Endothelial cell (in vitro differentiated cells): ENCODE data around the gene RPS17. TPM values are rescaled to one million over a fixed set of nuclear protein-coding genes. Genes with fewer than 3 reads are reported as not detected.
"Not testable (repeated sequence)": the region's sequence is repeated elsewhere in the genome, so short reads cannot be mapped to it uniquely, and the experiment has no call there.

Experiments
- DNase-seq: peaks from one replicate; pipeline ENCODE4 v3.0.0; 2021; ENCODE audit warnings: low spot score
- H3K27ac Mint-ChIP-seq: one replicate; pipeline ENCODE4 v1.8.0; 2021; ENCODE audit warnings: mixed read lengths, inconsistent platforms; ENCODE audit not compliant: unreplicated experiment
- H3K27me3 Mint-ChIP-seq: one replicate; pipeline ENCODE4 v1.8.0; 2021; ENCODE audit warnings: mild to moderate bottlenecking, moderate library complexity, mixed read lengths, inconsistent platforms; ENCODE audit not compliant: unreplicated experiment
- H3K36me3 Mint-ChIP-seq: one replicate; pipeline ENCODE4 v1.8.0; 2021; ENCODE audit warnings: mild to moderate bottlenecking, low read depth, mixed read lengths, inconsistent platforms; ENCODE audit not compliant: unreplicated experiment
- H3K4me1 Mint-ChIP-seq: one replicate; pipeline ENCODE4 v1.8.0; 2021; ENCODE audit warnings: mild to moderate bottlenecking, mixed read lengths, inconsistent platforms; ENCODE audit not compliant: unreplicated experiment
- H3K4me3 Mint-ChIP-seq: one replicate; pipeline ENCODE4 v1.8.0; 2021; ENCODE audit warnings: mild to moderate bottlenecking, mixed read lengths, inconsistent platforms; ENCODE audit not compliant: unreplicated experiment
- H3K9me3 Mint-ChIP-seq: one replicate; pipeline ENCODE4 v1.8.0; 2021; ENCODE audit warnings: mixed read lengths, inconsistent platforms; ENCODE audit not compliant: unreplicated experiment
- CTCF ChIP-seq: fragments of 200-600 bp; sonication (generic); IDR thresholded peaks from one replicate; pipeline ENCODE4 v1.5.0; 2021; ENCODE audit warnings: antibody characterized with exemption; ENCODE audit not compliant: unreplicated experiment
- total RNA-seq: library from RNA; stranded (reverse); fragmentation: NEBNext Ultra II Directional; extraction: Animal tissue kit (Norgen Biotek cat#: 25700); gene quantifications from one replicate; pipeline ENCODE4 v1.2.1, GENCODE V29; 2021; ENCODE audit not compliant: unreplicated experiment

The RPS17 gene
- total RNA-seq, 1 donor from 2014 or later = 1,823 TPM

GRCh38 chr15:82530006-82530405 is 10.3 kb downstream of the RPS17 start:
- H3K27me3 Mint-ChIP-seq = peaks cover 2% of the 10 kb centered on the region
- no peaks in the 10 kb centered on the region for H3K4me1 Mint-ChIP-seq
- no peak for DNase-seq
- H3K27ac Mint-ChIP-seq = no peak overlapping the region
- H3K4me3 Mint-ChIP-seq = no peak overlapping the region
- no peak for TF ChIP-seq CTCF
- no peaks in the 10 kb centered on the region for H3K9me3 Mint-ChIP-seq
- H3K36me3 Mint-ChIP-seq = peaks cover 5% of the 10 kb centered on the region

- H3K4me3 Mint-ChIP-seq, H3K27ac Mint-ChIP-seq, DNase-seq, H3K9me3 Mint-ChIP-seq, H3K27me3 Mint-ChIP-seq, H3K36me3 Mint-ChIP-seq, H3K4me1 Mint-ChIP-seq: not testable (repeated sequence)
Observed at GRCh38 chr15:82513587-82513986, 26.7 kb downstream of the RPS17 start.

GRCh38 chr15:82507693-82508092 is 32.6 kb downstream of the RPS17 start:
- H3K27me3 Mint-ChIP-seq, H3K36me3 Mint-ChIP-seq, H3K4me1 Mint-ChIP-seq, H3K4me3 Mint-ChIP-seq, H3K27ac Mint-ChIP-seq, H3K9me3 Mint-ChIP-seq, DNase-seq: not testable (repeated sequence)

GRCh38 chr15:82507087-82507486 is 33.2 kb downstream of the RPS17 start:
- not testable (repeated sequence) for H3K4me1 Mint-ChIP-seq, H3K27ac Mint-ChIP-seq, H3K4me3 Mint-ChIP-seq, H3K27me3 Mint-ChIP-seq, H3K36me3 Mint-ChIP-seq, H3K9me3 Mint-ChIP-seq, DNase-seq

DNA sequence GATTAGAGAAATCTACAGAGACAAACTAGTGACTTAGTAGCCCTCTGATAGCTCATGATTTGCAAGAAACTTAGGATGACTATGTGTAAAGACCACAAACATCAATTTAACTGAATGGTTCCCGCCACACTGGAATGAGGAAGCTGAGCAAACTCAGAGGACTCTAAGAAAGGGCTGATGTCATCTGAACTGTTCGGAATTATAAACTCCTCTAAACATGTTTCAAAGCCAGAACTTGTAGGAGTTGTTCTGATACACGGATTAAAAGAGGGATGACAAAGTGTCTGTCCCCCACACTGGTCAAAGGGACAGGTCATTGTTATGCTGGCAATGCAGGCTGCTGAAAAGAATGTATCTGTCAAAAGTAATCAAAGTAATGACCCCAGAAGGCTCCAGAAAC is 34.4 kb downstream of the RPS17 start:
- H3K4me1 Mint-ChIP-seq, DNase-seq, H3K27me3 Mint-ChIP-seq, H3K27ac Mint-ChIP-seq, H3K9me3 Mint-ChIP-seq, H3K36me3 Mint-ChIP-seq, H3K4me3 Mint-ChIP-seq: not testable (repeated sequence)

DNA sequence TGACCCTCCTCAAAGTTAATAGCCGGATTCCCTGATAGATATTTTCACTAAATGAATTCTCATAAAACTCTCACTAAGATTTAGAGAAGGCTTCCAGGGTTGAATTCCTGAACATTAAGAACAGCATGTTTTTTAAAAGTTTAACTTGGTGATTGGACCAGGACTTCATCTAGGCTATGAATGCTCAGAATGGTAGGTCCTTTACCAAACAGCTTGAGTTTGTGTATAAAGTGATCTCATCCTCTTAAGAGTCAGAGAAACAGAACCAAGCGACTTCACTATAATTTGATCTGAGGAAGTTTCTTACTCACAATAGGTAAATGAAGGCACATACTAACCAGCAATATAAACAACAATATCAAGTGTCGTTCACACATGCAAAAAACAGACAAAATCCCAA is 36.2 kb downstream of the RPS17 start:
- not testable (repeated sequence) for DNase-seq, H3K9me3 Mint-ChIP-seq, H3K4me1 Mint-ChIP-seq, H3K36me3 Mint-ChIP-seq, H3K27me3 Mint-ChIP-seq, H3K27ac Mint-ChIP-seq, H3K4me3 Mint-ChIP-seq

- not testable (repeated sequence) for H3K4me3 Mint-ChIP-seq, H3K27me3 Mint-ChIP-seq, H3K4me1 Mint-ChIP-seq, H3K36me3 Mint-ChIP-seq, H3K27ac Mint-ChIP-seq, H3K9me3 Mint-ChIP-seq
- peak; percentile 10 for DNase-seq
- TF ChIP-seq CTCF = peak; percentile 46
Observed at GRCh38 chr15:82502700-82503339, 37.4 kb downstream of the RPS17 start.

DNA sequence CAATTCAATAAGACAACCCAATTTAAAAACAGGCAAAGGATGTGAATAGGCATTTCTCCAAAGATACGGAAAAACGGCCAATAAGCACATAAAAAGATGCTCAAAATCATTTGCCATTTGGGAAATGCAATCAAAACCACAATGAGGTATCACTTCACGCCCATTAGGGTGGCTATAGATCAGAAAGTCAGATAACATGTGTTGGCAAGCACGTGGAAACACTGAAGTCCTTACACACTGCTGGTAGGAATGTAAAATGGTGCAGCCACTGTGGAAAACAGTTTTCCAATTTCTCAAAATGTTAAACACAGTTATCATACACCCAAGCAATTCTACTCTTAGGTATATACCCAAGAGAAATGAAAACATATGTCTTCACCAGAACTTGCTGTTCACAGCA is 39.5 kb downstream of the RPS17 start:
- H3K27ac Mint-ChIP-seq, H3K27me3 Mint-ChIP-seq, H3K4me3 Mint-ChIP-seq, H3K9me3 Mint-ChIP-seq, DNase-seq, H3K4me1 Mint-ChIP-seq, H3K36me3 Mint-ChIP-seq: not testable (repeated sequence)

GRCh38 chr15:82497978-82498377 is 42.3 kb downstream of the RPS17 start:
- H3K36me3 Mint-ChIP-seq, H3K4me3 Mint-ChIP-seq, H3K27ac Mint-ChIP-seq, DNase-seq, H3K27me3 Mint-ChIP-seq, H3K4me1 Mint-ChIP-seq, H3K9me3 Mint-ChIP-seq: not testable (repeated sequence)

- DNase-seq = not testable (repeated sequence)
Observed at GRCh38 chr15:82488250-82488649, 52.0 kb downstream of the RPS17 start.

DNA sequence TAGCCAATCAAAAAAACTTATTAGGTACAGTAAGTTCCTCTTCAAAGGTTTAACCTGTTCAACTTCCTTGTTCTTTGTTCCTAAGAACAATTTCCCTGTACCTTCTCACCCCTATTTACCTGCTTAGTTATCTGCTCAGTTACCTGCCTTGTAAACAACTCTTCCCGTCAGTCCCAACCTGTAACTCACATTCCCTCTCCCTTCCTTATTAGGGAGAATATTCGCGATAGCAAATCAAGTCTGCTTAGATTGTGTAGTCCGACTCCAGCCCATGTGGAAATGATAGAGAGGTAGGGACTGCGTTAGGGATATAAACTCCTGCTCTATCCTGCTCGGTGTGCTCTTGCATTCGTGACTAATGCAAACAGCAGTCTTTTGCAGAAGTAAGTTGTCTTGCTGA is 53.2 kb downstream of the RPS17 start:
- not testable (repeated sequence) for H3K4me3 Mint-ChIP-seq, H3K27ac Mint-ChIP-seq, H3K27me3 Mint-ChIP-seq, DNase-seq, H3K9me3 Mint-ChIP-seq, H3K36me3 Mint-ChIP-seq, H3K4me1 Mint-ChIP-seq

More at GRCh38 chr15:82488250-82488649, 52.0 kb downstream of the RPS17 start:
- H3K27ac Mint-ChIP-seq, H3K4me1 Mint-ChIP-seq, H3K9me3 Mint-ChIP-seq, H3K4me3 Mint-ChIP-seq, H3K27me3 Mint-ChIP-seq, H3K36me3 Mint-ChIP-seq: not testable (repeated sequence)
